ENCODE results near the gene MINAR1. TPM values are rescaled to one million over a fixed set of nuclear protein-coding genes. Genes with fewer than 3 reads are reported as not detected.

Gene MINAR1
- total RNA-seq, 1 donor from 2014 or later, result 0.05 TPM

DNA sequence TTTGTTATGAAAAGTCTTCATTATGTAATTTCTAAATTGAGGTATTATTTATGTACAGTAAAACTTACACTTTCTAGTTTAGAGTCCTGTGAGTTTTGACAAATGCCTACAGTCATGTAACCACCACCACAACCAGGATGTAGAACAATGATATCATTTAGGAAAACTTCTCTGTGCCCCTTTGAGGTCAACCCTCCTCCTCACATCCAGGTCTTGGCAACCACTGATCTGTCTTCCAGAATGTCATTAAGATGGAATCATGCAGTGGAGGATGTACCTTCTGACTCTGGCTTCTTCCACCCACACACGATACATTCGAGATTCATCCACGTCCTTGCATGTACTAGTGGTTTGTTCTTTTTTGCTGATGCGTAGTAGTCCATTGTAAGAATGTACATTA, 23.2 kb downstream of the MINAR1 start:
- ATAC-seq, result no peak
- intact Hi-C loops (cut with DNase I), result no loop called here
- no peak for DNase-seq (ENCODE audit: missing footprints)

DNA sequence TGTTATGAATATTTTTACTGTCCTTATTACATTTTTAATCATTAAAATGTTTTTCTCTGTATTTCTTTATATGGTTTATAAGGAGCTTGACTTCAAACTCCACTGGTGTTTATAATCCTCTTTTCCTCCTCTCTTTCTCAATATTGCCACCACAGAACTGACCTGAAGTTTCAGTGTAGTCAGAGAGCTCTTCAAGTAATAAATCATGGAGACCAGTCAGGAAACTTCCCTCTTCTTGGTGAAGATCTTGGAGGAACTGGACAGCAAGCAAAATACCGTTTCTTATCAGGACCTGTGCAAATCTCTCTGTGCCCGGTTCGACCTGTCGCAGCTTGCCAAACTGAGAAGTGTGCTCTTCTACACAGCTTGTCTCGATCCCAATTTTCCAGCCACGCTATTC, 23.8 kb downstream of the MINAR1 start:
- intact Hi-C loops (cut with DNase I), result no loop called here
- ATAC-seq (no peak), DNase-seq (ENCODE audit: missing footprints) (no peak)

DNA sequence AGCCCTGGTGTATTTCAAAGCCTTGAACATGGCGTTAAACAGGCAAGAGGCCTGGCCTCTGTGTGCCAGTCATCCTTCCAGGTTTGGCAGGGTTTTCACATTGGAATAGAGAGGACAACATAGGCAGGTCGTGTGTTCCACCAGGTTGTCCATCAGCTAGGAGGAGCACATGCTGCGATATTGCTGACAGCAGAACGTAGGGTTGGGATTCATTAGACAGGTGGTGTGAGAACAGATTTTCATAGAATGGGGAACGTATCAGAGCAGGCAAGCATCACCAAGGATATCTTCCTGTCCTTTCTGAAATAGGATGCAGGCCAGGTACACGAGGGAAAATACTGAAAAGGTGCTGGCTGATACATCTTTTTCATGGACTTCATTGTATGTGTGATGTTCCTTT, 26.4 kb downstream of the MINAR1 start:
- ATAC-seq (no peak), DNase-seq (ENCODE audit: missing footprints) (no peak)
- intact Hi-C loops (cut with DNase I), result no loop called here

DNA sequence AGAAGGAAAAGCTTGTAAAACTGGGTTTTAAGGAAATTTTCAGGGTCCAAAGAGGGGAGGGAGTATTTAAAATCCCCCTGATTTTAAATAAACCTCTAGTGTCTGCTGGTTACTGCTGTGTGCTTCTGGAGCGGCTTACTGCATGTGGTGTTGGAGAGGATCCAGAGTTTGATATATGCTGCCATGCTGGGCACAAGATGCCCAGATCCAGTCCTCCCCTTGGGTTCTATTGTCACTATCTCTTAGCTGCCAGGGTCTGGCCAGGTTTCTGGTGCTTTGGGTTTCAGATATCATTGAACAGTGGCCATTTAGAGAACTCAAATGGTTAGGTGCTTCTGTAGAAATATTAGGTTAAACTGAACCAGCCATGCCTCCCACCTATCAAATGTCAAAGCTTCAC, 27.5 kb downstream of the MINAR1 start:
- DNase-seq (ENCODE audit: missing footprints), result no peak
- ATAC-seq, result no peak
- intact Hi-C loops (cut with DNase I), result no loop called here

DNA sequence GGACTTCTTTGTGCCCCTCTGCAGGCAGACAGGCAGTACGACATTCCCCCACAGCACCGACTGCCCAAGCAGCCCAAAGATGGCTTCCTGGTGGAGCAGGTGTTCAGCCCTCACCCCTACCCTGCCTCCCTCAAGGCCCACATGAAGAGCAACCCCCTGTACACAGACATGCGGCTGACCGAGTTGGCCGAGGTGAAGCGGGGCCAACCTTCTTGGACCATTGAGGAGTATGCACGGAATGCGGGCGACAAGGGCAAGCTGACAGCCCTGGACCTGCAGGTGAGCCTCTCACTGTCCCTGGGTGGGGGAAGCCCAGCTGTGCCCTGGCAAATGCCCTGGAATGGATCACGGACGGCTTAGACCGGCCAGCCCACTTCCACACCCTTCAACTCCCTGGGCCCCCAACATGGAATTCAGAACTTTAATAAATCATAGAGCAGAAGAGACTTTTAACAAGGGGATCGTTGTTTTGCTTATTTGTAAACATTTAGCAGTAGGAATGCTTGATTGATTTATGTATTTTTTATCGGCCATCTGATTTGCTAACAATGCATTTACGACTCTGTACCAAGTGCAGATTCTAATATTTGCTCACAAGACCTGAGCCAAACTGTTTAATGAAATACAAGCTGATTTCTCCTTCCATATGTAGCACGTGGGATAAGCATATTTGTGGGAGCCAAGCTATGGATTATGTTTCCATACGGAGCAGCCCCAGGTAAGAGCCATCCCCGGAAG, 31.1 kb downstream of the MINAR1 start:
- ATAC-seq (no peak), DNase-seq (ENCODE audit: missing footprints) (no peak)
- intact Hi-C loops (cut with DNase I), result no loop called here

DNA sequence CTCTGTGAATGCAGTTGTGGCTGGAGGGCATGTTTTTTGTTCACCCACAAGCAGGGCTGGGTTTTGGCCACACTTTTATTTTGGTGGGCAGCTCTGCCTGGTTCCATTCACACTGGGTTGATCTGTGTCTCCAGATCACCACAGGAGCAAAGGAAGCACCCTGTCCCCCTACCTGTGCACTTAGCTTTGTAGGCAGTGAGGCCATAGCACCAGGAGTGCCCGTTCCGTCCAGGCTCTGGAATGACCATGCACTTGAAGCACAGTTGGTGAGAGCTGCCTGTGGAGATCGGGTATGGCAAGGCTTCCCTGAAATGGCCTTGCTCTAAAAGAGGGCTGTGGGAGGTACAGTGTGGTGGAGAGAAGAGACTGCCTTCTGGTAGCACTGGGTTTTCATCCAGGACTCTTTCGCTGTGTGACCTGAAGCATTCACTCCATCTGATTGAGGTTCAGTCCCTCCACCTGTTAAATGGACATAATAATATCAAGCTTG, 31.7 kb downstream of the MINAR1 start:
- intact Hi-C loops (cut with DNase I), result no loop called here
- DNase-seq (ENCODE audit: missing footprints), result no peak
- ATAC-seq, result no peak

DNA sequence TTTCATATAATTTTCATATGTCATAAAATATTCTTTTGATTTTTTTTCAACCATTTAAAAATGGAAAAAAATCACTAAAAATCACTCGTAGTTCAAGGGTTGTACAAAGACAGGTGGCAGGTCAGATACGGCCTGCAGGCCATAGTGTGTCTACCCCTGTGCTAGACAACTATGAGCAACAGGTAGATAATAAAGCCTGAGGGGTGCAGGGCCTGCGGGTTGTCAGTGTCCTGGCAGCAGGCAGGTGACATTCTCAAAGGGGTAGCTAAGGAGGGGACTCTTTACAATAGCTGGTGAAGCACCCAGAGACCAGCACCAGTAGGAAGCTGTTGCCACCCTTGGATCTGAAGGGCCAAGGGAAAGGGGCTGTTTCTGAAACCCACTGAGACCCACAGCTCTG, 34.4 kb downstream of the MINAR1 start:
- ATAC-seq (no peak), DNase-seq (ENCODE audit: missing footprints) (no peak)
- intact Hi-C loops (cut with DNase I), result no loop called here

DNA sequence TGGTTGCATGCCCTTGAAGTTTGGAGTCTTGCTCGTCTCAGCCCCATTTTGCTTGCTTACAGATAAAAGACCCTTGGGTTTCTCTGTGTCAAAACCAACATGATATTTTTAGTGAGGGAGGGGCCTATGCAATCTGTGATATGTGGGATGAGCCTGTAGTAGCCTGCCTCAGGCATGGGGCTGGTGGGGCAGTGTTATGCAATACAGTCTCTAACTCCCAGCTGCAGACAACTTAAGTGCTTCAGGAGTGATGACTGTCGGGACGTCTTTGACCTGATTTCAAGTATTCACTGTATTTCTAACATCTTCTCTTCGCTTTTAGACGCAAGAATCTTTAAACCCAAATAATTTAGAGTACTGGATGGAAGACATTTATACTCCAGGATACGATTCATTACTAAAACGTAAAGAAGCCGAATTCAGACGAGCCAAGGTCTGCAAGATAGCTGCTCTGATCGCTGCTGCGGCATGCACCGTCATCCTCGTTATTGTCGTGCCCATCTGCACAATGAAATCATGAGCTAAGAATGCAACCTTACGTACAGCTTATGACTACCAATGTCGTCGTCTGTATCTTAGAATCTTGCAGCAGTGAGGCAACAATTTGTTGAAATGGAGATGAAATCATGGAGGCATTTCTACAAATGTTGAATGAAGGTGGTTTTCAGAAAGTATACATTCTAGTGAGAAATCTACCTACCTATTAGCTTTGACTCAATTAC, 35.9 kb downstream of the MINAR1 start:
- no peak for ATAC-seq
- intact Hi-C loops (cut with DNase I), result no loop called here

DNA sequence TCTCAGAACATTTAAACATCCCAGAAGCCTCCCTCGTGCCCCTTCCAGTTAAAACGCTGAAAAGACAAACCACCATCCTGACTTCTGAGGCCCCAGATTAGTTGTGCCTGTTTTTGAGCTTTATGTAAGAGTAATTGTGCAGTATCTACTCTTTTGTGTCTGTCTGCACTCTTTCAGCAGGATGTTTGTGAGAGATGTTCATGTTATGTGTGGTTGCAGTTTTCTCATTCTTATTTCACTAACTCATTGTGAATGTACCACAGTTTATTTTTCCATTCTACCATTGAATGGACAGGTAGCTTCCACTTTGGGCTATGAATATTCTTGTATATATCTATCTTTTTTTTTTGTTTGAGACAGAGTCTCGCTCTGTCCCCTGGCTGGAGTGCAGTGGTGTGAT, 40.3 kb downstream of the MINAR1 start:
- ATAC-seq (no peak), DNase-seq (ENCODE audit: missing footprints) (no peak)
- intact Hi-C loops (cut with DNase I), result no loop called here

More for the DNA sequence above, 35.9 kb downstream of the MINAR1 start:
- DNase-seq (ENCODE audit: missing footprints), result no peak

DNA sequence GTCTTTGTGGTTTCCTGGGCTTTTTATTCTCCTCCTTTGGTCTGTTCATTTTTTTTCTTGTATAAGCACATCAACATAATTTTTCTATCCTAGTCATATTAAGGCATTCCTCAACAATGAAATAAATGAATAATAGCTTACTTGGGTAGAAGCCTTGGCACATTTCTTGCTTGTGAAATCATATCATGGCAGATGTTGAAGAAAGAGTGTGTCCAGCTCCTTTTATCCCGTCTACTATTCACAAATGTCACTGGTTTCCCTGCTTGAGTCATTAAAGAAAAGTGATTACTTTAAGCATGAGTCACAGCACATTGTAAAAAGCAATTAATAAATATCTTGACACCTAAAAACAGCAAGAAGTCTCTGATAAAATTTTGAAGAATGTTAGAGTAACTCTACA, 42.1 kb downstream of the MINAR1 start:
- intact Hi-C loops (cut with DNase I), result no loop called here
- DNase-seq (ENCODE audit: missing footprints) (no peak), ATAC-seq (no peak)

DNA sequence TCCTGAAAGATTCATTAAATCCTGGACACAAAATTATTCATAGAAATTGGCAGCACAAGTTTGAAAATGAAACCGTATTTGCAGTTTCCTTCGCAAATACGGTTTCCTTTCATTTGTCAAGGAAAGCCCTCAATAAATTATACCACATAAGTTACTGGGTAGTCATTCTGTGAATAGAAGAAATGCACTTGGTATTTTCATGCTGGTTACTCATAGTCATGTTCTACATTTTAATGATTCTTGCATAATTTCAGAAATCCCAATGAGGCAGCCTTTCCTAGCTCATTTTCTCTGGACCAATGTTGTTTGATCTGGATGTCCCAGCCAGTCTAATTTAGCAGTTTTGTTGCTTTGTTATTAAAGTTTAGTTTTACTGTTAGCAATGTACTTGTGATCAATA, 43.2 kb downstream of the MINAR1 start:
- DNase-seq (ENCODE audit: missing footprints) (no peak), ATAC-seq (no peak)
- intact Hi-C loops (cut with DNase I), result no loop called here

DNA sequence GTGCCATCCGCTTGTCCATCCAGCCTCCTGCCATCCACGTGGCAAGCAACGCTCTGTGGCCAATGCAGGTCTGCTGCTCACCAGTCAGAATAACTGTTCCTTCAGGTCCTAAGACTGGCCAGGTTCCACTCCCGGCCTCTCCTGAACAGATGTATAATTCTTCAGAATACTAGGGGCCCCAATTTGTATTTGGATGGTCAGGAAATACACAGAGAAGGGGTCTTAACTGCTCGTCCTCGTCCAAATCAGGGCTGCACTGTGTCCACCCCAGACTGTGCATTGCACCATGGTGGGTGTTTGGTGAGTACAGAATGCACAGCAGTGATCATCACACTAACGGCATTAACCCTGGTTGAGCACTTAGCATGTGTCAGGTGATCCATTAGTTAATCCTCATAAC, 46.0 kb downstream of the MINAR1 start:
- ATAC-seq, result no peak
- intact Hi-C loops (cut with DNase I), result no loop called here
- no peak for DNase-seq (ENCODE audit: missing footprints)

DNA sequence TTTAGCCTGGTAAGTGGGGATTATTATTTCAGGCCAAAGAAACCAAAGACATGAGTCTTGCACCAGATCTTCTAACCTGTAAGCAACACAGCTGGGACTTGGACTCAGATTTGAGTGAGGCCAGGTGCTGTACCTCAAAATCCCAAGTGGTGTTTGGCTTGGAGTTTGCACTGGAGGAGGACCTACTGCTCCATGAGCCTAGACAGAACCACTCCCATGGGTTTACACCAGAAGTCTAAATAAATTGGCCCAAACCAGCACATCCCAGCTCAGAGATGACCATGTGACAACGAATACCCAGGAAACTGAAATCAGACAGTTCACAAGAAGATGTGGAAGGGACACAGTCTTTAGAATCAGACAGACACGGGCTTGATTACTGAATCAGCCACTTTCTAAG, 47.5 kb downstream of the MINAR1 start:
- no peak for DNase-seq (ENCODE audit: missing footprints)
- no peak for ATAC-seq
- intact Hi-C loops (cut with DNase I), result no loop called here

DNA sequence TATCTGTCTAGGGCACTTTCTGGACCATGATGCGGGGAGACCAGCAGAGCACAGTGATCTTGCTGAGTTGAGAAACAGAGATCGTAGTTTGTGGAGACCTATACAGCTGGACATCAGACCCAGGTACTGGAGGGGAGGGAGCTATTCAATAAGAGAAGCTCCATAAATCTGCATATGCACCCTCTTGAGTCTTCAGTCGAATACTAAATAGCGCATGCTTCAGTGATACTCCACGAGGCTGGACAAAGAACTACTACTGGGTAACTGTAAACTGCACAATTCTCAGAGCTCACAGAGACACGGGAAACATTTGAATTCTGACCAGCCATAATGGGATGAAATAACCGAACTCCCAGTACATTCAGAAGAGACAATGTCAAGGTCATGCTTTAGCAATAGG, 49.7 kb downstream of the MINAR1 start:
- intact Hi-C loops (cut with DNase I), result no loop called here
- ATAC-seq (no peak), DNase-seq (ENCODE audit: missing footprints) (no peak)

Other genes with a start within 250 kb of the MINAR1 start
- 0.11 TPM for gene ANKRD34C, start 149.6 kb upstream of the MINAR1 start, total RNA-seq
- 19.3 TPM for gene TMED3, start 121.2 kb upstream of the MINAR1 start, total RNA-seq

Measured in Right ventricle myocardium inferior (tissue), 1 donor.